HG03342 (cell line): ENCODE measurements around the gene DAB1.

Experiments used
- ATAC-seq: cut with Tn5 transposase; IDR thresholded peaks from one replicate; pipeline ENCODE4 v1.9.1; 2021; ENCODE audit warnings: mild to moderate bottlenecking, moderate library complexity; ENCODE audit not compliant: unreplicated experiment

DAB1 gene

DNA sequence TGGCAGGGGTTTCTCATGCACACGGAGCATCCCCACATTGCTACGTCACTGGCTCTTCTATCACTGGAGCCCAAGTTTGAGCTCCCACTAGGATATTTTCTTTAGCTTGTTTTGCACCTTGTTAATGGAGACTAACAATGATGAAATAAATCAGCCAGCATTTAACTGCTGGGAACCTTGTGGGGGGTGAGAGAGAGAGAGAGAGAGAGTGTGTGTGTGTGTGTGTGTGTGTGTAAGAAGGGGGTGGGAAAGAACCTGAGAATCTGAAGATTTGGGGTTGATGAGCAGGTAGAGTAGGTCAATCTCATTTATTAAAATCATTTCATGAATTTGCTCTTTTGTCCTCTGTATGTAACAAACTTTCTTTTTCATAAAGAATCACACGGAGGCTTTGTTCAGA is 458.7 kb downstream of the DAB1 start:
- ATAC-seq, result no peak

GRCh38 chr1:56964349-56965017 is 459.4 kb downstream of the DAB1 start:
- ATAC-seq, result no peak

- no peak for ATAC-seq
Observed at GRCh38 chr1:56963667-56964066, 460.2 kb downstream of the DAB1 start.

DNA sequence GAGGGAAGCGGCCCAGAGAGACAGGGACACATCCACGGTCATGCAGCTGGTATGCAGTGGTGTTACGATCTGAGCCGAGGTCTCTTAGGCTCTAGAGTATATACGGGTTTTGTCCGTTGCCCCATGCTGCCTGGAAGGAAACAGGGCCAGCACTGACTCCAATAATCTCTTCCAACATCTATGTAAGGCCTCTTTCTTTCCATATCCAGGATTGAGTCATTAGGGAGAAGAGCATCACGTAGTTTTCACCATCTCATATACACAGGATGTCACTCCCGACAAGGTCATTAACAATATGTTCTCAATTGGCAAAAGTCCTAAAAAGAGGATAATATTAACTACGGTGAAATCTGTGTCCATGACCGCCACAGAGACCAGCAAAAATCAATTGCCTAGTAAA is 462.4 kb downstream of the DAB1 start:
- ATAC-seq, result no peak

DNA sequence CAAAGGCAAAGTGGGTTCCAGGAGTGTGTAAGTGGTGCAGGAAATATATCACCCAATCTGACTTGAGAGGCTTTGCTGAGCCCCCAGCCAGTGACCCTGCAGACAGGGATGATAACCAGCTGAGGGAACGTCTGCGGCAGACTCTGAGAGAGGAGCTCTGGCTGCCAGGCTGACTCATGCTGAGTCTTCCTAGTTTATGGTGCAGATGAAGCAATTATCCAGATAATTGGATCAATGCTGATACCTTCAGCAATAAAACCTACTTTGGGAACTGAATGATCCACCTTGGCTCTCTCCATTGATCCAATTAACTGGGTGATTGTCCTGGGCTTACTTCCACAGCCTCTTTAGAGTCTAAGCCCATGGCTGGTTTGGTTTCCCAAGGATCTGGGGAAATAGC is 465.3 kb downstream of the DAB1 start:
- no peak for ATAC-seq

DNA sequence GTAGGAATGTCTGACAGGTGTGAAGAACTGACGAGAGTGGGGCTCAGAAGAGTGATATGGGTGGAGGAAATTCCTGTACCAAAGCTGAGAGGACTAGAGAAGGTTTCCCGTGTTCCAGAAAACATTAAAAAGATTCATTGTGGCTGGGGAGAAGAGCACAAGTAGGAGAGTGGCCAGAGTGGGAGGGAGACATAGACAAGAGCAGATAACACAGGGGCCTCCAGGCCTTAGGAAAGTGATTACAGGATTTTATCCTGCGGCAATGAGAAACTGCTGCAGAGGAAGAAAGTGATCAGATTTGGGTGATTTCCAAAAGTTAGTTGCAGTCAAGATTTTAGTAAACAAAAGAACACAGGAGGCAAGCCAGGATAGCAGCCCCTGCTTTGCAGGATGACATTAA is 465.9 kb downstream of the DAB1 start:
- ATAC-seq, result no peak

GRCh38 chr1:56954664-56955063 is 469.2 kb downstream of the DAB1 start:
- ATAC-seq, result no peak

- no peak for ATAC-seq
Observed at GRCh38 chr1:56953386-56953785, 470.5 kb downstream of the DAB1 start.

DNA sequence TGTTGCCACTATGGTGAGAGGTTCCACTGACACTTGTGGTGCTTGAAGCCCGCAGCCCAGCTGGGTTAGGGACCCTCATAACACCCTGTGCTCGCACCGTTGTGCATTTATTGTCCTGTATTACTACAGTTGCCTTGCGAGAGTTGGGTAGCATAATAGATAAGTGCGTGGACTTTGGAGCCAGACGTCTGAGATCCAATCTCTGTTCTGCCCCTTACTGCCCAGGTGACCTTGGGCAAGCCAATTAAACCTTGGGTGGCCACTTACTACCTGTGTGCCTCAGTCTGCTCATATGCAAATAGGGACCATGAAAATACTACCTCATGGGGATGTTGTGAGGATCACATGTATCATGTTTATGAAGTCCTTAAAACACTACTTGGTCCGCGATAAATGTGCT is 471.4 kb downstream of the DAB1 start:
- ATAC-seq, result no peak

- ATAC-seq, result no peak
Observed at GRCh38 chr1:56948403-56949023, 475.3 kb downstream of the DAB1 start.
